K562 (cell line): ENCODE results near the gene PTOV1. TPM values are rescaled to one million over a fixed set of nuclear protein-coding genes. Genes with fewer than 3 reads are reported as not detected.

Source experiments
- ATAC-seq: fragments of 200-7000 bp; cut with Tn5 transposase; 3 replicates; pipeline ENCODE4 v1.9.1; 2020; ENCODE audit warnings: moderate library complexity
- BruUV-seq: library from RNA; stranded (reverse); fragments of 400-500 nt; replicated peaks from 2 replicates; lab custom pipeline; 2021; lab: Mats Ljungman, UMichigan
- CTCF ChIA-PET: fragments of 300-600 bp; formaldehyde crosslinking; extraction: SDS; loops from one replicate; lab custom pipeline; 2021; ENCODE audit warnings: low intra/inter-chr PET ratio; lab: Yijun Ruan, JAX
- POLR2A ChIA-PET: fragments of 300-600, 350-650 bp; sonication (Branson Sonifier 250); formaldehyde crosslinking; extraction: SDS; loops from one replicate; lab custom pipeline; 2021; ENCODE audit warnings: antibody characterized with exemption, inconsistent platforms; lab: Yijun Ruan, JAX
- DNase-seq, 4 experiments: peaks; one replicate each; pipeline versions ENCODE4 v3.0.0 to v3.0.0-alpha.2; 2011 to 2018; ENCODE audit warnings: low spot score in 3 of 4, mixed read lengths in 3 of 4; ENCODE audit errors: extremely low read depth in 1 of 4
- FAIRE-seq: peaks from 2 replicates; lab custom pipeline; 2011; peaks lifted over from hg19 to GRCh38; lab: Jason Lieb, UNC
- H2AFZ ChIP-seq: 2 replicates; pipeline ENCODE4 v1.6.0; 2011; ENCODE audit warnings: low read depth, low read length, control low read depth, inconsistent platforms
- H3K27ac ChIP-seq: fragments of 200-600 bp; 3 replicates; pipeline ENCODE4 v1.8.0; 2011; ENCODE audit warnings: low read depth, mild to moderate bottlenecking, control low read depth, inconsistent platforms, low read length, moderate library complexity, mixed read lengths; ENCODE audit errors: extremely low read depth
- H3K27me3 ChIP-seq, 2 experiments: fragments of 300-600 bp in 1 of 2; 2 replicates in 1 of 2; 3 replicates in 1 of 2; pipeline versions ENCODE4 v1.6.0 to v1.8.0; 2011; ENCODE audit warnings: inconsistent platforms in 2 of 2, low read length in 2 of 2, mild to moderate bottlenecking in 1 of 2, mixed read lengths in 1 of 2, moderate library complexity in 1 of 2; ENCODE audit not compliant: control insufficient read depth in 2 of 2, insufficient read depth in 2 of 2
- H3K36me3 ChIP-seq: fragments of 300-600 bp; 3 replicates; pipeline ENCODE4 v1.8.0; 2011; ENCODE audit warnings: mild to moderate bottlenecking, low read length, inconsistent platforms; ENCODE audit not compliant: control insufficient read depth, insufficient read depth
- H3K4me1 ChIP-seq, 2 experiments: fragments of 200-600 bp in 1 of 2; replicated peaks in 1 of 2; 2 replicates in 1 of 2; 3 replicates in 1 of 2; pipeline versions ENCODE4 v1.5.1 to v1.8.0; 2011; ENCODE audit warnings: inconsistent platforms in 2 of 2, low read length in 2 of 2, mild to moderate bottlenecking in 1 of 2, mixed read lengths in 1 of 2, moderate library complexity in 1 of 2; ENCODE audit not compliant: control insufficient read depth in 2 of 2, insufficient read depth in 2 of 2
- H3K4me2 ChIP-seq: 2 replicates; pipeline ENCODE4 v1.6.1; 2011; ENCODE audit warnings: low read length, control low read depth, inconsistent platforms, mixed read lengths; ENCODE audit not compliant: insufficient read depth
- H3K4me3 ChIP-seq: fragments of 200-600 bp; sonication (generic), shearing (Covaris generic); 2 replicates; pipeline ENCODE4 v1.5.1; 2016; ENCODE audit warnings: control low read depth, inconsistent platforms
- H3K79me2 ChIP-seq: fragments of 200-600 bp; 3 replicates; pipeline ENCODE4 v1.8.0; 2011; ENCODE audit warnings: low read length, inconsistent platforms; ENCODE audit not compliant: control insufficient read depth, insufficient read depth
- H3K9ac ChIP-seq, 2 experiments: 2 replicates each; pipeline versions ENCODE4 v1.6.0 to v1.6.1; 2011; ENCODE audit warnings: low read depth in 2 of 2, low read length in 2 of 2, control low read depth in 1 of 2, inconsistent platforms in 1 of 2, mild to moderate bottlenecking in 1 of 2, mixed read lengths in 1 of 2; ENCODE audit not compliant: insufficient read depth in 1 of 2
- H3K9me1 ChIP-seq: one replicate; pipeline ENCODE4 v1.6.0; 2011; ENCODE audit warnings: inconsistent platforms, mild to moderate bottlenecking, low read length, moderate library complexity; ENCODE audit not compliant: control insufficient read depth, insufficient read depth
- H3K9me3 ChIP-seq: replicated peaks from 2 replicates; pipeline ENCODE4 v1.5.1; 2011; ENCODE audit warnings: low read depth, low read length, inconsistent platforms; ENCODE audit not compliant: control insufficient read depth, insufficient read depth
- H4K20me1 ChIP-seq: replicated peaks from 2 replicates; pipeline ENCODE4 v1.6.1; 2011; ENCODE audit warnings: low read length, inconsistent platforms, mixed read lengths; ENCODE audit not compliant: control insufficient read depth, insufficient read depth
- CBX2 ChIP-seq: fragments of 200-600 bp; sonication (generic); IDR thresholded peaks from one replicate; pipeline ENCODE4 v1.6.1; 2012; ENCODE audit warnings: mild to moderate bottlenecking, low read length, inconsistent platforms; ENCODE audit not compliant: insufficient read depth, poor library complexity, severe bottlenecking
- DPF2 ChIP-seq: fragments of 450-650 bp; IDR thresholded peaks from 2 replicates; pipeline ENCODE4 v1.6.1; 2016
- ETV1 ChIP-seq: fragments of 450-650 bp; conservative IDR thresholded peaks from 2 replicates; pipeline ENCODE4 v1.6.1; 2016; ENCODE audit warnings: missing genetic modification characterization, control low read depth, low read depth, missing compliant biosample characterization
- FOXA3 ChIP-seq, 2 experiments: fragments of 450-650 bp in 1 of 2; sonication (generic) in 1 of 2; formaldehyde crosslinking; IDR thresholded peaks in 1 of 2; conservative IDR thresholded peaks in 1 of 2; 2 replicates each; pipeline versions ENCODE4 v1.4.0 to v1.8.0; 2020 to 2022; ENCODE audit warnings: mild to moderate bottlenecking in 2 of 2, missing genetic modification reagents in 1 of 2
- GABPB2 ChIP-seq: fragments of 250-450 bp; sonication (Bioruptor Pico); conservative IDR thresholded peaks from 2 replicates; pipeline ENCODE4 v1.5.1; 2021; ENCODE audit warnings: mild to moderate bottlenecking
- HNRNPL ChIP-seq: fragments of 200-400 bp; formaldehyde crosslinking; IDR thresholded peaks from 2 replicates; pipeline ENCODE4 v1.6.1; 2017; ENCODE audit warnings: low read depth, mild to moderate bottlenecking, low read length
- PCBP1 ChIP-seq: fragments of 200-400 bp; formaldehyde crosslinking; IDR thresholded peaks from 2 replicates; pipeline ENCODE4 v1.6.1; 2018; ENCODE audit warnings: mild to moderate bottlenecking, low read depth, low read length; ENCODE audit not compliant: poor library complexity, severe bottlenecking
- POLR2AphosphoS2 ChIP-seq: IDR thresholded peaks from 2 replicates; pipeline ENCODE4 v1.6.1; 2012; ENCODE audit warnings: low read length, improper control_type of control experiment
- RBM22 ChIP-seq: fragments of 200-400 bp; formaldehyde crosslinking; IDR thresholded peaks from 2 replicates; pipeline ENCODE4 v1.6.1; 2018; ENCODE audit warnings: low read length, low read depth; ENCODE audit not compliant: poor library complexity, severe bottlenecking
- RNF2 ChIP-seq: sonication (generic); IDR thresholded peaks from 2 replicates; pipeline ENCODE4 v1.6.1; 2016
- SUPT5H ChIP-seq: fragments of 450-650 bp; IDR thresholded peaks from 2 replicates; pipeline ENCODE4 v1.6.1; 2016
- TAF15 ChIP-seq: fragments of 200-400 bp; formaldehyde crosslinking; IDR thresholded peaks from 2 replicates; pipeline ENCODE4 v1.6.1; 2017; ENCODE audit warnings: mild to moderate bottlenecking, low read depth, low read length, moderate library complexity
- THRAP3 ChIP-seq: fragments of 450-650 bp; IDR thresholded peaks from 2 replicates; pipeline ENCODE4 v1.6.1; 2016; ENCODE audit warnings: mild to moderate bottlenecking, inconsistent platforms, borderline replicate concordance
- ZKSCAN8 ChIP-seq: fragments of 200-800 bp; sonication (Bioruptor generic); IDR thresholded peaks from 2 replicates; pipeline ENCODE4 v1.6.1; 2016; ENCODE audit warnings: missing genetic modification characterization, missing compliant biosample characterization
- ZNF143 ChIP-seq: sonication (generic); formaldehyde crosslinking; IDR thresholded peaks from 2 replicates; pipeline ENCODE4 v1.9.0; 2022; ENCODE audit warnings: mild to moderate bottlenecking, missing genetic modification reagents
- whole genome bisulfite sequencing: fragments of 100-300 bp; shearing (Covaris generic); methylation state at CpG from one replicate; pipeline ENCODE4 v1.1.6; 2016; ENCODE audit warnings: low coverage, mixed read lengths; ENCODE audit not compliant: insufficient coverage; ENCODE audit errors: missing lambda C conversion rate; 5-methylcytosine and 5-hydroxymethylcytosine counted together
- in situ Hi-C: fragments of 300-500 bp; cut with MboI; formaldehyde crosslinking; loops from 4 replicates; pipeline ENCODE4 v1.15.0; 2018; ENCODE audit warnings: inconsistent platforms, mixed read lengths
- intact Hi-C: fragments of 100-400 bp; cut with micrococcal nuclease; formaldehyde crosslinking; loops from 2 replicates; pipeline ENCODE4 v1.14.2; 2022
- polyA plus RNA-seq, 8 experiments: library from polyadenylated mRNA; depleted of rRNA in 4 of 8; stranded (reverse) in 5 of 8; unstranded in 3 of 8; fragments of >200 nt; fragmentation: Nextera tagmentation in 2 of 8; fragmentation: Illumina TruSeq in 1 of 8; extraction: Ambion mirVana in 2 of 8; extraction: Trizol in 1 of 8; gene quantifications; 2 replicates each; pipeline versions ENCODE4 v1.2.1 to v1.2.3, GENCODE V29; 2011 to 2014; ENCODE audit warnings: inconsistent platforms in 1 of 8, missing spikeins in 1 of 8
- total RNA-seq, 7 experiments: library from RNA; depleted of rRNA in 6 of 7; stranded (reverse); fragments of >200 nt in 6 of 7; fragmentation: Illumina TruSeq in 2 of 7; extraction: Trizol in 2 of 7; gene quantifications; 2 replicates each; pipeline versions ENCODE4 v1.2.1 to v1.2.3, GENCODE V29; 2011 to 2021; ENCODE audit warnings: low replicate concordance in 1 of 7
- TF ChIP-seq, protein P1 (sequence below): fragments of 450-650 bp; IDR thresholded peaks from 2 replicates; pipeline ENCODE4 v1.6.1; 2016; ENCODE audit warnings: low read depth, mild to moderate bottlenecking, moderate library complexity
- TF ChIP-seq, protein P2 (sequence below): fragments of 450-650 bp; conservative IDR thresholded peaks from 2 replicates; pipeline ENCODE4 v1.6.1; 2016; ENCODE audit warnings: missing genetic modification characterization, low read depth, mild to moderate bottlenecking, missing compliant biosample characterization, moderate library complexity
- TF ChIP-seq, protein P3 (sequence below): fragments of 450-650 bp; formaldehyde crosslinking; IDR thresholded peaks from 2 replicates; pipeline ENCODE4 v1.4.0; 2022; ENCODE audit warnings: missing genetic modification characterization

Gene PTOV1
- total and polyA plus RNA-seq, 9 of the 15 experiments (the other 6 are each of a cell fraction or from before 2014, with no cell fraction given) = 4.9 to 169 (median 43.5) TPM

DNA sequence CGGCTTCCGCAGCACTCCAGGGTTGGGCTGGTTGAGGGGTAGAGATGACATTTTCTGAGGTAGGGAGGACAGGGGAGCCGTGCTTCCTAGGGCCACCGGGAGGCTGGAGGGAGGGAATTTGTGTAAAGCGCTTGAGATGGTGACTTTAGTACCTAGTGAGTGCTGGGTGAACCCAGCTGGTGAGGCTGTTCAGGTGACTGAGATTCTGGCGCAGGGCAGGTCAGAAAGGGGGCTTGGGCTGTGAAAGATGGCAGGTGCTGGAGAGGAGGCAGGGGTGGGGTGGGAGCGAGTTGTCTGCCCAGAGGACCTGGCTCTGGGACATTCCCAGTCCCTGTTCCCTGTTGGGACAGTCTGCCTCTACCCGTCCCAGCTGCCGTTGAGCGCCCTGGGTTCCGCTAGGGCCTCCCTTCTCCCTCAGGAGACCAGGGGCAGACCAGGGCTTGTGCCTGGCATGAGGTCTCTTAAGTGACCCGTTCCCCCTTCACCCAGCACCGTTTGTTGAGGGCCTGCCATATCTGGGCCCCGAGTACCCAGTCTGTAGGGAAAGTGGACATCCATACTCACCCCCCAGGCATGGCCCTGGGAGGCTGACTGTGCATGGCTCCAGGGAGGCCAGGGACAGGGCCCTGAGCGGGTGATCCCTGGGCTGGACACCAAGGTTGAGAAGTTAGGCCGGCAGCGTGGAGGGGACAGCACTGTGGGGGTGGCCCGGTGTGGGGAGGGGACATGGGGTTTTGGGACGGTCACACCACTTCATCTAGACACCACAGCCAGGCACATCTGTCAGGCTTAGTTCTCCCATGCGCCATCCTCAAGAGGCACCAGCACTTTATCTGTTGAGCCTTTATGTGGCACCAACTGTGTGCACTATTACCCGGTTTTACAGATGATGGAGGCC is 5.0 kb downstream of the PTOV1 start (continued):
- TF ChIP-seq SUPT5H = 0 out of 2 replicates have a peak, but pooled peaks have one; percentile 47
- 0 out of 2 replicates have a peak, but pooled peaks have one; percentile 26 for TF ChIP-seq TAF15
- no peak for TF ChIP-seq THRAP3
- TF ChIP-seq POLR2AphosphoS2 = peak; percentile 69; the same call in 1 of the 2 replicates
- peak; percentile 20 for TF ChIP-seq RBM22

DNA sequence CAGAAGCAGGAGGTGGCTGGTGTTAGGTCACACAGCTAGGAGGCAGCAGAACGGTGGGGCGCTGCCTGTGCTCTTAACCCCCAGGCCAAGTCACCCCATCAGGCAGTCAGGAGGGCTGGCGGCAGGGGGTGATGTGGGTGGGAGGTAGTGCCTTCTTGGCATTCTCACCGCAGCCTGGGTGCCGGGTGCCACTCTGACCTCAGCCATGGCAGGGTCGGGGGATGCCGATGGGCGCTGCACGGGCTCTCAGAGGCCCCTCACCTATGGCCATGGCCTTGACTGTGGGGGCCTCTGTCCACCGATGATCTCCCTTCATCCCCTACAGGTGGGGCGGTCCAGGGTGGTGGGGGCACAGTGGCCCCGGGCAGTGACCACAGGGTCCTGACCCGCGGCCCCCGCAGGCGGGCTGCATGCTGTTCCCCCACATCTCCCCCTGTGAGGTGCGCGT is 5.6 kb downstream of the PTOV1 start:
- DNase-seq (no peak), FAIRE-seq (no peak), ATAC-seq (no peak)
- H3K9me3 ChIP-seq = no peaks in the 10 kb centered on the region
- peaks cover 27% of the 10 kb centered on the region for H4K20me1 ChIP-seq
- peaks cover 8% of the 10 kb centered on the region for H3K9me1 ChIP-seq
- peaks cover 11 to 84% of the 10 kb centered on the region in 2 experiments for H3K4me1 ChIP-seq
- in situ Hi-C loops = no loop called here
- H3K27ac ChIP-seq = no peak overlapping the region
- CTCF ChIA-PET = no interaction called here
- WGBS = 87% methylated on average over 10 of the region's 18 CpGs
- H2AFZ ChIP-seq = no peak overlapping the region
- BruUV-seq = no TSS peak
- peaks cover 32% of the 10 kb centered on the region for H3K79me2 ChIP-seq
- H3K4me2 ChIP-seq = no peak overlapping the region
- intact Hi-C loops = no loop called here
- peaks cover 89% of the 10 kb centered on the region for H3K36me3 ChIP-seq
- no peak overlapping the region for H3K4me3 ChIP-seq
- H3K27me3 ChIP-seq = no peaks in the 10 kb centered on the region
- H3K9ac ChIP-seq = no peak overlapping the region
- POLR2A ChIA-PET = interaction anchor here (0.9 kb wide), 1 partner anchor 9 kb away, joined by 4 read pairs; no protein-coding TSS in a partner anchor
- TF ChIP-seq, protein P1, sequence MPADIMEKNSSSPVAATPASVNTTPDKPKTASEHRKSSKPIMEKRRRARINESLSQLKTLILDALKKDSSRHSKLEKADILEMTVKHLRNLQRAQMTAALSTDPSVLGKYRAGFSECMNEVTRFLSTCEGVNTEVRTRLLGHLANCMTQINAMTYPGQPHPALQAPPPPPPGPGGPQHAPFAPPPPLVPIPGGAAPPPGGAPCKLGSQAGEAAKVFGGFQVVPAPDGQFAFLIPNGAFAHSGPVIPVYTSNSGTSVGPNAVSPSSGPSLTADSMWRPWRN = no peak
- TF ChIP-seq PCBP1 (no peak), FOXA3 (CRISPR knock-in tag; conservative IDR thresholded peaks at IDR 0.05 in 1 of 2, IDR thresholded peaks at IDR 0.05 in 1 of 2) (0 out of 4 replicates have a peak, but pooled peaks of 1 of the 2 experiments have one; percentile 2), RNF2 (no peak), ZKSCAN8 (CRISPR knock-in tag) (peak; percentile 71), HNRNPL (no peak), CBX2 (no peak), ETV1 (no peak), ZNF143 (CRISPR knock-in tag) (no peak), GABPB2 (CRISPR knock-in tag) (no peak), DPF2 (no peak)
- TF ChIP-seq, protein P2, sequence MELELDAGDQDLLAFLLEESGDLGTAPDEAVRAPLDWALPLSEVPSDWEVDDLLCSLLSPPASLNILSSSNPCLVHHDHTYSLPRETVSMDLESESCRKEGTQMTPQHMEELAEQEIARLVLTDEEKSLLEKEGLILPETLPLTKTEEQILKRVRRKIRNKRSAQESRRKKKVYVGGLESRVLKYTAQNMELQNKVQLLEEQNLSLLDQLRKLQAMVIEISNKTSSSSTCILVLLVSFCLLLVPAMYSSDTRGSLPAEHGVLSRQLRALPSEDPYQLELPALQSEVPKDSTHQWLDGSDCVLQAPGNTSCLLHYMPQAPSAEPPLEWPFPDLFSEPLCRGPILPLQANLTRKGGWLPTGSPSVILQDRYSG (tag) = no peak
- TF ChIP-seq, protein P3, sequence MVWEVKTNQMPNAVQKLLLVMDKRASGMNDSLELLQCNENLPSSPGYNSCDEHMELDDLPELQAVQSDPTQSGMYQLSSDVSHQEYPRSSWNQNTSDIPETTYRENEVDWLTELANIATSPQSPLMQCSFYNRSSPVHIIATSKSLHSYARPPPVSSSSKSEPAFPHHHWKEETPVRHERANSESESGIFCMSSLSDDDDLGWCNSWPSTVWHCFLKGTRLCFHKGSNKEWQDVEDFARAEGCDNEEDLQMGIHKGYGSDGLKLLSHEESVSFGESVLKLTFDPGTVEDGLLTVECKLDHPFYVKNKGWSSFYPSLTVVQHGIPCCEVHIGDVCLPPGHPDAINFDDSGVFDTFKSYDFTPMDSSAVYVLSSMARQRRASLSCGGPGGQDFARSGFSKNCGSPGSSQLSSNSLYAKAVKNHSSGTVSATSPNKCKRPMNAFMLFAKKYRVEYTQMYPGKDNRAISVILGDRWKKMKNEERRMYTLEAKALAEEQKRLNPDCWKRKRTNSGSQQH (CRISPR knock-in tag) = no peak
